H1 (cell line): ENCODE data around the gene MGRN1. TPM values are rescaled to one million over a fixed set of nuclear protein-coding genes. Genes with fewer than 3 reads are reported as not detected.

Source experiments
- BACH1 ChIP-seq: IDR thresholded peaks from 2 replicates; pipeline ENCODE4 v1.6.1; 2012; ENCODE audit warnings: low read length, improper control_type of control experiment
- CHD2 ChIP-seq: IDR thresholded peaks from 2 replicates; pipeline ENCODE4 v1.6.1; 2012; ENCODE audit warnings: low read length, improper control_type of control experiment
- EZH2 ChIP-seq: fragments of 200-600 bp; sonication (generic); IDR thresholded peaks from 2 replicates; pipeline ENCODE4 v1.7.1; 2012; ENCODE audit warnings: low read depth, mild to moderate bottlenecking, moderate library complexity, low read length, inconsistent platforms; ENCODE audit not compliant: severe bottlenecking
- FOSL1 ChIP-seq: IDR thresholded peaks from 2 replicates; pipeline ENCODE4 v1.6.1; 2011; ENCODE audit warnings: mild to moderate bottlenecking, low read depth, low read length, moderate library complexity; ENCODE audit not compliant: insufficient read depth
- KDM4A ChIP-seq: IDR thresholded peaks from one replicate; pipeline ENCODE4 v1.7.1; 2012; ENCODE audit warnings: low read depth, mild to moderate bottlenecking, moderate library complexity, low read length, inconsistent platforms; ENCODE audit not compliant: severe bottlenecking
- NRF1 ChIP-seq: IDR thresholded peaks from 2 replicates; pipeline ENCODE4 v1.6.1; 2011; ENCODE audit warnings: mild to moderate bottlenecking, low read depth, low read length, improper control_type of control experiment
- PHF8 ChIP-seq: fragments of 200-600 bp; sonication (generic); conservative IDR thresholded peaks from 2 replicates; pipeline ENCODE4 v1.7.1; 2012; ENCODE audit warnings: low read depth, mild to moderate bottlenecking, inconsistent platforms, low read length, moderate library complexity
- POLR2A ChIP-seq, 2 experiments: IDR thresholded peaks; 1 replicate in 1 of 2; 2 replicates in 1 of 2; pipeline ENCODE4 v1.6.1; 2011; ENCODE audit warnings: low read depth in 2 of 2, low read length in 2 of 2, mild to moderate bottlenecking in 2 of 2; ENCODE audit errors: control extremely low read depth in 1 of 2
- RXRA ChIP-seq: IDR thresholded peaks from 2 replicates; pipeline ENCODE4 v1.6.1; 2011; ENCODE audit warnings: low read depth, mild to moderate bottlenecking, low read length, moderate library complexity; ENCODE audit not compliant: insufficient read depth
- SAP30 ChIP-seq: fragments of 300-600 bp; sonication (generic); IDR thresholded peaks from 2 replicates; pipeline ENCODE4 v1.7.1; 2012; ENCODE audit warnings: low read length, moderate library complexity, mild to moderate bottlenecking, inconsistent platforms; ENCODE audit not compliant: insufficient read depth, insufficient replicate concordance
- SP2 ChIP-seq: IDR thresholded peaks from 2 replicates; pipeline ENCODE4 v1.6.1; 2012; ENCODE audit warnings: mild to moderate bottlenecking, low read length, inconsistent platforms
- SP4 ChIP-seq: IDR thresholded peaks from 2 replicates; pipeline ENCODE4 v1.6.1; 2012; ENCODE audit warnings: low read length, inconsistent platforms
- SUZ12 ChIP-seq: fragments of 200-600 bp; sonication (generic); IDR thresholded peaks from 2 replicates; pipeline ENCODE4 v1.6.1; 2012; ENCODE audit warnings: mild to moderate bottlenecking, inconsistent platforms, low read length, moderate library complexity, mixed read lengths
- TBP ChIP-seq: IDR thresholded peaks from 2 replicates; pipeline ENCODE4 v1.6.1; 2011; ENCODE audit warnings: low read depth, low read length, improper control_type of control experiment
- TEAD4 ChIP-seq: IDR thresholded peaks from 2 replicates; pipeline ENCODE4 v1.6.1; 2012; ENCODE audit warnings: low read depth, low read length, inconsistent platforms, mixed read lengths
- polyA plus RNA-seq, 7 experiments: library from polyadenylated mRNA; depleted of rRNA in 3 of 7; stranded (reverse) in 5 of 7; unstranded in 2 of 7; fragments of >200 nt in 5 of 7; fragments of 200-250 nt in 2 of 7; gene quantifications; 1 replicate in 5 of 7; 2 replicates in 1 of 7; 4 replicates in 1 of 7; pipeline versions ENCODE4 v1.2.1 to v1.2.3, GENCODE V29; 2011 to 2013; ENCODE audit warnings: missing spikeins in 2 of 7, mixed read lengths in 2 of 7
- total RNA-seq: library from RNA; stranded (reverse); fragmentation: NEBNext Ultra II Directional; extraction: Animal tissue kit (Norgen Biotek cat#: 25700); gene quantifications from 2 replicates; pipeline ENCODE4 v1.2.1, GENCODE V29; 2021
- TF ChIP-seq, protein P1 (sequence below), 3 experiments: IDR thresholded peaks; 1 replicate in 2 of 3; 2 replicates in 1 of 3; pipeline versions ENCODE4 v1.5.1 to v1.6.1; 2011; ENCODE audit warnings: low read length in 3 of 3, mild to moderate bottlenecking in 3 of 3, inconsistent platforms in 2 of 3, low read depth in 1 of 3, moderate library complexity in 1 of 3; ENCODE audit not compliant: insufficient read depth in 1 of 3; ENCODE audit errors: control extremely low read depth in 1 of 3

Gene MGRN1
- total and polyA plus RNA-seq, 2 of the 8 experiments (the other 6 are each of a cell fraction or from before 2014, with no cell fraction given), result 15.0 to 82.3 TPM

DNA sequence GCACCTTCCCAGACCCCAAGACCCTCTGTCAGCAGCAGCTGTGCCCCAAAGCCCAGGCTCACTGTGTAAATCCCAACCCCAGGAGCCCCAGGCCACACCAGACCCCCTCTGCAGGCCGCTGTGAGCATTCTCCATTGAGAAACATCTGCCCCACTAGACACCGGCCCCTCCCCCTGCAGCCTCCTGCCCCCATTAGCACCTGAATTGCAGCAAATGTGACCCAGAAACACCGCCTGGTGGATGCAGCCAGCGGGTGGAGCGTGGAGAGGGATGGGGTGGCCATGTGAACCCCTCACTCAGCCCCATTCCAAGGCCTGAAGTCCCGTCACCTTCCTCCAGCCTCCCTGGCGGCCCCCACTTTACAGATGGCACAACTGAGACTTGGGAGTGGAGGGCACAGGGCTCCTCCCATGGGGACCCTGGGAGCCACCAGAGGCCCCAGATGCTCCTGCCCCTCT lies 12.1 kb upstream of the MGRN1 start (continued):
- no peak for TF ChIP-seq KDM4A
- TF ChIP-seq TEAD4, result 0 out of 2 replicates have a peak, but pooled peaks have one; percentile 35
- no peak for TF ChIP-seq TBP
- TF ChIP-seq SUZ12, result no peak
- TF ChIP-seq SAP30, result no peak
- no peak for TF ChIP-seq CHD2
- TF ChIP-seq BACH1, result no peak
- no peak for TF ChIP-seq EZH2
- TF ChIP-seq RXRA, result no peak
- no peak for TF ChIP-seq SP2
- TF ChIP-seq SP4, result no peak
- TF ChIP-seq POLR2A (IDR thresholded peaks at IDR 0.05; ENCODE audit: control extremely low read depth in 1 of 2, low read depth in 2 of 2, low read length in 2 of 2), result no peak
- TF ChIP-seq FOSL1, result no peak
- TF ChIP-seq, protein P1, sequence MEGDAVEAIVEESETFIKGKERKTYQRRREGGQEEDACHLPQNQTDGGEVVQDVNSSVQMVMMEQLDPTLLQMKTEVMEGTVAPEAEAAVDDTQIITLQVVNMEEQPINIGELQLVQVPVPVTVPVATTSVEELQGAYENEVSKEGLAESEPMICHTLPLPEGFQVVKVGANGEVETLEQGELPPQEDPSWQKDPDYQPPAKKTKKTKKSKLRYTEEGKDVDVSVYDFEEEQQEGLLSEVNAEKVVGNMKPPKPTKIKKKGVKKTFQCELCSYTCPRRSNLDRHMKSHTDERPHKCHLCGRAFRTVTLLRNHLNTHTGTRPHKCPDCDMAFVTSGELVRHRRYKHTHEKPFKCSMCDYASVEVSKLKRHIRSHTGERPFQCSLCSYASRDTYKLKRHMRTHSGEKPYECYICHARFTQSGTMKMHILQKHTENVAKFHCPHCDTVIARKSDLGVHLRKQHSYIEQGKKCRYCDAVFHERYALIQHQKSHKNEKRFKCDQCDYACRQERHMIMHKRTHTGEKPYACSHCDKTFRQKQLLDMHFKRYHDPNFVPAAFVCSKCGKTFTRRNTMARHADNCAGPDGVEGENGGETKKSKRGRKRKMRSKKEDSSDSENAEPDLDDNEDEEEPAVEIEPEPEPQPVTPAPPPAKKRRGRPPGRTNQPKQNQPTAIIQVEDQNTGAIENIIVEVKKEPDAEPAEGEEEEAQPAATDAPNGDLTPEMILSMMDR (IDR thresholded peaks at IDR 0.05; ENCODE audit: control extremely low read depth in 1 of 3, insufficient read depth in 1 of 3, low read depth in 1 of 3, low read length in 3 of 3), result peak in 2 of 3 experiments; percentile 53 to 55; a peak in 3 of 4 replicates
- no peak for TF ChIP-seq PHF8
- no peak for TF ChIP-seq NRF1
